ENCODE data around the gene PCDH7.

Gene PCDH7

DNA sequence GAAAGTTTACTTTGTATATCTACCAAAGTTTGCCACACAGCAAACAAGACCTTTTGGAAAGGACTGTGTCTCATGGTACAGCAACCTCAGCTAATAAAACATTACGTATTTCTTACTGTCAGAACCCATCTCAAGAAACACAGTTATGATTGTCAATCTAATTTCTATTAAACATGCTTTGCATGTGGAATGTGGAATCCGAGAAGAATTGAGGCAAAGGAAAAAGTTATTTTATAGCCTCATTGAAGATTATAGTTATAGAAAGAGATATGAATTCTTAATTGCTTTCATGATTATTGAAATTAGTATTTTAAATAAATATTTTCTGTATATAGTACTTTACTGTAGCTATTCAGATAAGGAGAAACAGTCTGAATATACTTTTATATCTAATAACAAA, 5.4 kb downstream of the PCDH7 start:
- DNase-seq (ENCODE audit: low read depth in 2 of 2), result no peak

DNA sequence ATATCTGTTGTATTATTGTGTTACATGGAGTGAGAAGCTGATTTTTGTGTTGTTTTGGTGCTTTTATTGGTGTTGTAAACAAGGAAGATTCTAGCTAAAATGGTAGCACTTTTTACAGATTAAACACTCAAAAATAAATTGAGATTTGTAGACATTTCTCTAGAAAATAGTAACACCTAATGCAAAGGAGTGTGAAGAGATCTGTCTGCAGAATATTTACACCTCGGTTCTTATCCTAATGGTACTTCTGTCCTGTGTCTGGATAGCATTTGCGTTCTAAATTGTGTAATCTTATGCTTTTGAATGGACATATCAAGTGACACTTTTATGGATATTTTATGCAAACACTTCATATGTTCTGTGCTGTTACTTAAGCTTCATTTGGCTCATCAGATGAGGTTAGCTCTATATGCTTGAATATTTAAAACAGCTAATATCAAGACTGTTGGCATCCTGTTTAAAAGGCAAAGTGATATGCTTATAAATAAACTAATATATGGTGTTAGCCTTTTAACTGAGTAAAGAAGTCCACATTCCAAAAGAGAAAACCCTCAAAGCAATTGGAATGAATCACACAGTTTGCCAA, 6.0 kb downstream of the PCDH7 start:
- no peak for DNase-seq (ENCODE audit: low read depth in 2 of 2)

DNA sequence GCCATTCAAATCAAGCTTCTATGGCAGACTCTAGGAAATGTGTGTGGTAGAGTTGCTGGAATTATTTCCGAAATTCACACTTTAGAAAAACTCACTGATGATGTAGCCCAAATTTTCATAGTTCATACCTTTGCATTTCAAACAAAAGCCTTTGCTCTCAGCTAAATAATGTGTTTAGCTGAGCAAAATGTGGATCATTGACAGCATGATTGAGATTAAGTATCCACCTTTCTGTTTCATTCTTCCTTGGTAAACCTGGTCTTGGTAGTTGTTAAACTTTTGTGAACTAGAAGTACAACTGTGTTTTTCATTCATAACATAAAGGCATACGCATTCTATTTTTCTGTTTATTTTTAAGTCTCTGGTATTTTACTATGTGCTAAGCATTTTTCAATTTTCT, 7.2 kb downstream of the PCDH7 start:
- DNase-seq (ENCODE audit: low read depth in 2 of 2), result no peak

DNA sequence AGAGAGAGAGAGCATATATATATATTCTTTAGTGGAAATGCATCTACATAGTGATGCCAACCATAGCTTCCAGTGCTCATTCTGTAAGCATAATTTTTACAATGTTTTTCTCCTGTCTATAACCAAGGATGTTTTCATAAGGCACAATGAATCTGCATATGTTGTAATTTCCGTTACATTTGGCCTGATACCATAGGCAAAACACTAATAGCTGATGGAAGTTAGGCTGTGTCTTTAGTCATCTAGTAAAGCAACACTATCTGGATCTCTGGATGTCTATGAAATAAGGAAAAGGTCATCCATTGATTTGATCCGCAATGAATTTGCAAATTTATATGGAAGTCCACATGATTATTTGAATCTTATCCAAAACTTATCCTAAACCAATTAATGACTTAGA, 8.1 kb downstream of the PCDH7 start:
- DNase-seq (ENCODE audit: low read depth in 2 of 2), result no peak

DNA sequence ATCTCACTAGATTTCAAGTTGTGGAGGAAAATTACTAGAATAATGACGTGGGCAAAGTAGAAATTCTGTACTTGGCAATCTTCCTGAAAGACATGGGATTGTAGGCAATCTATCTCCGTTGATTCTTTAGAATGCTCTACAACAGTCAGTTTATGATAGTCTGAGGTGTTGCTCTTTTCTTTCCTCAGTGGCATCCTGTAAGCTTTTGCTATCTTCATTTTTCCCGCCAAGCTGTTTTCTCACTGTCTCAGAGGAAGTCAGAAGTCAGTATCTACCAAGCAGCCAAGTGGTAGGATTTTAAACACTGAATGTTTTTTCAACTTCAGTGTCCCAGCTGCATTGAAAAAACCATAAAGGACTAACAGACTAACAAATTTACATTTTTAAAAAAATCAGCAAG, 23.7 kb downstream of the PCDH7 start:
- no peak for DNase-seq (ENCODE audit: low read depth in 2 of 2)

DNA sequence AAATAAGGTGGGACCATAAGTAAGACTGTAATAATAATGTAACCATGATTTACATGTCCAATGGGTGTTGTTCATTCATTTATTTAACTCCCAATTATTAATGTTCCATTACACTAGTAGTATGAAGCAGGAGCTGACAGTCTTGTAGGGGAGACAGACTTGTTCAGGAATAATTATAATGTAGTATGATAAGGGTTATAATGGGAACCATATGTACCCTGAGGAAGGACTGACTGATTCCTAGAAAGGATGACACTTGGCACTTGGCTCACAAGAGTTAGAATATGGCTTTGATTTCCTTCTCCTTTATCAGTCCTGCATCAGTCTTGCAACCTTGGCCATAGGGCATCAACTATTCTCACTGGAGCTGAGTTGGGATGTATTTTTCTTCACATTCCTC, 24.2 kb downstream of the PCDH7 start:
- DNase-seq (ENCODE audit: low read depth in 2 of 2), result no peak

DNA sequence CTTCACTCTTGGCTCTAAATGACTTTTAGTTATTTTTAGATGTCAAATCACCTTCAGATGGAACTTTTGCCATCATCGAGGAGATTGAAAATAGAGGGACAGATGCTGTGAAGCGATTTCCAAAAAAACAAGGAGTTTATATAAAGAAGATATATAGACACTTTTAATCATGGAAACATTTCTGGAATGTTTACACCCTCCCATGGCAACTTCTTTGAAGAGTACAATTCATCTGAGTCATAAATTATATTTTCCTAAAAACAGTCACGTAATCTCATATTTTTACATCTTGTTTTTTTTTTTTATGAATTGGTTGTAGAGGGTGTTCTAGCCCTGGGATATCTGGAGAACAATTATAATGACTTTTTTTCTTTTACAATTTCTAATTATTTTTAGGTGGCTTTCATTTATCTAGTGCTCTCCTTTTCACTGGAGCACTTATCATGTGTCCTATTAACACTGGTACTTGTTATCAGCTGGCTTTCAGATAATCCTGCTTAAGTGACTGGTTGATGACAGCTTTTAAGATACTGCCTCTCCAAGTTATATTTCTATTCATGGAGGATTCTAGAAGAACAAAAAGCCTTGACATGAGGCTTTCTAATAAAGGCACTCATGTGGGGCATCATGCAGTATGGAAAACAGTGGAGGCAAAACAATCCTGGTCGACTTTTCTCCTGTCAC, 24.9 kb downstream of the PCDH7 start:
- DNase-seq (ENCODE audit: low read depth in 2 of 2), result no peak

DNA sequence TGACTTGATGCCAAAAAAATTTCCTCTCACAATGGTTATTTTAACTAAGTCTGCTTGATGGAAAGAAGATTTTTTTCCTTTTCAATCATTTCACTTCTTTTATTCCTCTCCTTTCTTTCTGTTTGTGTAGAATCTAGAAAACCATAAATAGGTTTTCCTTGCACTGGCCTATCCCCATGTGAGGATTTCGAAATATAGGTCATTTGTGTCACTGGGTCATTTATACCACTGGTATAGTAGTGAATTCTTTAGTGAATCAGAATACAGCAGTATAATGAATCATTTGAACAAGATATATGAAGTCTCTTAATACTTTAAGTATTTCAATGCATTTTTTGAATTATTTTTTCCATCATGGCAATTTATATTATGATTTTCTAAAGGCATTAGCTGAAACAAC, 26.6 kb downstream of the PCDH7 start:
- DNase-seq (ENCODE audit: low read depth in 2 of 2), result no peak

DNA sequence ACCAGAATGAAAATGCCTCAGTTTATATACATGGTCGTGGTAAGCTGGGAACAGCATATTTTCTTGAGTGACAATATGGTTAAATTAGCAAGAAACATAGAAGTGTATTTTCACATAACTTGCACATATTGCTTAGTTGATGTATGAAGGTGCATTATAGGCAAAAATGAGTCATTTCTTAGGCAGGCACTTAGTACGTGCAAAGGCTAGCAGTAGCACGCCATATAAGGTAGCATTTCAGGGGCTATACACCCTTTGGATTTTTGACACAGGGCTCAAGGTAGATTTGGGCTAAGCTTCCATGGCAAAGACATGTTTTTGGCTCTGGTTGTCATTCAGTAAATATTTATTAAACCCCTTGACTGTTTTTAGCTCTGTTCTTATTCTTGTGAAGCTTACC, 33.1 kb downstream of the PCDH7 start:
- DNase-seq (ENCODE audit: low read depth in 2 of 2), result no peak

DNA sequence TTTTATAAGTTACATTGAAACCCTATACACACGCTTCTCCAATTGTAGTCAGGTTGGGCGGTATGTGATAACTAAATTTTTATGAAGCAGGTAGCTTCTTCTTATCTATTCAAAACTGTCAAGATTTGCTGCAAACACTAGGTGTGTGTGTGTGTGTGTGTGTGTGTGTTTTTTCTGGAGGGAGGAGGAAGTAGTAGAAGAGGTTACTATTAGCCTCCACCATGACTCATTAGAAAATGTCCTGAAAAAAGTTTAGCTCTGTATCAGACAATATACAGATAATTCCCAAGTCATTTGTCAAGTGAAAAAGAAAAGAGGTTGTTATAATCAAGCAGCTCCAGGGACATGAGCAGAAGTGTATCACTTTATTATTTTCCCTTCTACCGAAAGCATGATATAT, 33.9 kb downstream of the PCDH7 start:
- DNase-seq (ENCODE audit: low read depth in 2 of 2), result no peak

DNA sequence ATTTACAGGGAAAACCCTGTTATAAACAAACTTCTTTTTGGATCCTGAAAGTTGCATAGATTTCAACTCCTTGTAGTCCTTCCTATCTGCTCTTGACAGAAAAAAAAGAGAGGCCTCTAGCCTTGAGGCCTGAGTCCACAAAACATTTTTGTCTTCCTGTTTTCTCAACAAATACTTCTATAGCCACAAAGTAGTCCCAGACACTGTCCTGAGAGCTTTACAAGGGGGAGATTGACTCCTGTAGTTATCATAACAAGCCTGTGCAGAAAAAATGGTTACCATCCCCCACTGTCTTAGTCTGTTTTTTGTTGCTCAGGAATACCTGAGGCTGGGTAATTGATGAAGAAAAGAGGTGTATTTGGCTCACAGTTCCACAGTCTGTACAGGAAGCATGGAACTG, 35.2 kb downstream of the PCDH7 start:
- DNase-seq (ENCODE audit: low read depth in 2 of 2), result no peak

DNA sequence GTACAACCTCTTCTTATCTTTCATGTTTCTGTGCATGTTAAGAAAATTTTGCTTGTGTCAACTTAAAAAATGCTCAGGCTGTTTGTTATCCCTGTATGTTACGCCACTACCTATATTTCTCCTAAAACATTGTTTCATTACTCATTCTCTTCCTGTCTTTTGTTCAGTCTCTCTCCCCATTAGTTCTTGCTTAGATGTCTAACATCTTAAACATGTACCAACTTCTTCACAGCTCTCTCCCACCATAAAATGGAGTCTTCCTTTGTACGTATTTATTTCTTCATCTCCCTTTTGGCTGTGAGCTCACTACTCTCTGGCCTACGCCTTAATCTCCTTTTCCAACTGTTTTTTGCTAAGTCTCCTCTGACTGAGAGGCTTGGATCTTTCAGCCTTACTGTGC, 36.4 kb downstream of the PCDH7 start:
- DNase-seq (ENCODE audit: low read depth in 2 of 2), result no peak

DNA sequence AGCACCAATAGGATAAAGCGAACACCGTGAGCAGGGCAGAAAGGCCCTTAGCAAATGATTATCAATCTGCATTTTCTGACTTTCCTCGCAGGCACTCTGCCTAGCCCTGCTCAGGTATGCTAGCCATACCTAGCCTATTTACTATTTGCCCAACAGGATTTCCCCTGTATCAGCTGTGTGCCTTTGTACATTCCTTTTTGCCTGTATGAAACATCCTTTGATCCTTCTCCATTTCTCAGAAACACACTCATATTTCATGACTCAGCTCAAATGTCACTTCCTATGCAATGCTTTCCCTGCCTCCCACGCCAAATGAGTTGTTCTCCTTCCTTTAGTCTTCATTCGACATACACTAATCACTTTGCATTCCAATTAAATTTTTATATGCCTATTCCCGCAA, 37.2 kb downstream of the PCDH7 start:
- DNase-seq (ENCODE audit: low read depth in 2 of 2), result no peak

DNA sequence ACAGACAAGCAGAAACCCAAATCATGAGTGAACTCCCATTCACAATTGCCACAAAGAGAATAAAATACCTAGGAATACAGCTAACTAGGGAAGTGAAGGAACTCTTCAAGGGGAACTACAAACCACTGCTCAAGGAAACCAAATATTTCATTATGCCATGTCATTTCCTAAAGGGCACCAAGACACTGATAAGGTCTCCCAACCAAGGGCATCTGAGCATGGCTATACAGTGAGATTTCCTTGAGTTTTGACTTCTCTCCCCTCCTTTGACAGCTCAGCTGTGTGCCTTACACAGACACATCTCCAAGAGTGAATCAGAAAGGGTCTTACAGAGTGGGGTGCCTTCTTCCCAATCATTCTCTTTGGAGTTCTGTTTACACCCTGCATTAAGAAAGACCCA, 40.4 kb downstream of the PCDH7 start:
- no peak for DNase-seq (ENCODE audit: low read depth in 2 of 2)

DNA sequence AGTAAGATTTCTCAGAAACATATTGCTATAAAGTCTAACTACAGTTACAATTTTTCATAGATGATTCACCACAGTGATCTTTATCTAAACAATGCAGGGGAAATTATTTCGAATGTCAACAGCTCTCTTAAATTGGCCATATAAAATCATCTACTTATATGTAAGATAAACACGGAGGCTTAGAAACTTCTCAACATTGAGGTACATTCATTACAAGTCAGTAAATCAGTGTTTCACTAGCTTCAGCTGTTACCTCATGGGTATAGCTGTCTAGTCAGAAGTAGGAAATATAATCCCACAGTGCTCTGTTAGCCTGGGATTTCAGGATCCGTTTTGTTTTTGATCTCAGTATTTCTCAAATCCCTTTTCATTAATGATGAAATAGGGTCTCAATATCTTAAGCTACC, 43.2 kb downstream of the PCDH7 start:
- no peak for DNase-seq (ENCODE audit: low read depth in 2 of 2)

DNA sequence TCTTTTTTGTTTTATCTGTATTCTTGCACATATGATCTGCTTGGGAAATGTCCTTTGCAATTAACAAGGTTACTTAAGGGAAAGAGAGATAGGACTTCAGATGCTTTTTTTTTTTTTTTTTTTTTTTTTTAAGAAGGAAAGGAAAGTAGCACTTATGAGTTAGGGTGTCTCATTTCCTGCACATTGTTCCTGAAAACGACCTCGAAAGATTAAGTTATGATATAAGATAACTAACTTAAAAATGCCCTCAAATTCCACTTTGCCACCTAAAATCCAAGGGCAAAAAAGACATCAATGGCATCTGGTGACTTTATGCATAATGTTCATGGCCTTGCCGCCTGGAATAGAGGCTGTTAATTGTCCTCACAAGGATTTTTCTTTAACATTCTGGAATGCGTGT, 44.9 kb downstream of the PCDH7 start:
- DNase-seq (ENCODE audit: low read depth in 2 of 2), result no peak

DNA sequence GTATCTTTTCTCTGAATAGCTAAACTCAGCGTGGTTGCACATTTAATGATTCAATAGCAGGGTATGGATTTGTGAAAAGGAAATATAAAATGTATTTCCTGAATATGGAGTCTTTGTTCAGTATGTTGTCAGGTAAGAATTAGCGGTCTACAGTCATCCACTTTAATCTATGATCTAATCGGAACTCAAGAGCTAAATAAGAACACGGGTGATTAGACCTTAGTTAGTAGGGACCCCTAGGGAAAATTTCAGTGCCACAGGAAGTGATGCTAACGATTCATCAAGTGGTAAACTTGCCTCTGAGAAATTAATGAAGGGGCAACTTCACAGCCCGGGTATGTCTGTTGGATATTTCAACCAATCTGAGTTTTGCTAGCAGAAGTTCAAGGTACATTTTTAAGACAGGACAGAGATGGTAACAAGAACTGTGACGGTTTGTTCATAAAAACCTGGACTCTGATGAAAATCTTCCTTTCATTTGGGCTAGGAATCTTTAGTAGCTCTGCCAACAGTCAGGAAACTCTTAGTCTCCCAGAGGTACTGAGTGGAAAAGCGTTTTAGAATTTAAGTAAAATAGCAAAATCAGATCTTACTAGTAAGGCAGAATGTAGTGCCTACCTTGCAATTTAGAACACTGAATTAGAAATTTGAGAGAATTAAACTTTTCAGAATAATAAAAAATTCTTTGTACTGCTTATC, 47.1 kb downstream of the PCDH7 start:
- no peak for DNase-seq (ENCODE audit: low read depth in 2 of 2)

DNA sequence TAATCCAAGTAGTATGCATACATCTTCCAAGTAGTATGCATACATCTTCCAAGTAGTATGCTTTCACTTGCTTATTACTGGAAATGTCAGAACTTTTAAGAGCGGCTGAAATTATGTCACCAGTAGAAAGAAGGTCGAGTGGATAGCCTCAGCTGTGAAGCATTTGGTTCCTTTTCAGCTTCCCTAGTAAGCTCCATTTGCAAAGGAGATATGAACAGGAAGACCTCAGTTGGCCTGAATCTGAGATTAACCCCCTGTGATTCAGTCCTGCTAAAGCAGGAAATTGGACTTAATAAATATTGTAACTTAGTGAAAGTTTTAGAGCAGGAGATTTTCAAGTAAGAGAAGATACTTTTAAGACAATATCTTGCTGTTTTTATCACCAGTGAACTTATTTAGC, 48.1 kb downstream of the PCDH7 start:
- no peak for DNase-seq (ENCODE audit: low read depth in 2 of 2)

DNA sequence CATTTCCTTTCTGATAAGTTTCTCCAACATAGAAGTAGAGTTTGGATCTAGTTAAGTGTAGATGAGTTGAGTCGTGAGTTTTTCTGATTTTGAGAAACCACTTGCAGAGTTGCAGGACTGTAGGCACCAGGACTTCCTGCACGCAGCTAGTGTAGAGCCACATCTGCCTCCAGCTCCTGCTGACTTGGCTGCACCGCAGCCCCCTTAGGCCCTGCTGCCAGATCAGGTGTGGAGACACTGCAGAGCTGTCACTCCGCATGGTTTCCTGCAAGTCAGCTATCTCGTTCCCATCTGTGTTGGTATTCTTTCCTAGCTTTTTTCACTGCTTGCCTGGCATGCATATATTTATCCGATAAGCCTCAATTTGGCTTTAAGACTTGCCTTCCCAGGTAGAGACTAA, 48.9 kb downstream of the PCDH7 start:
- DNase-seq (ENCODE audit: low read depth in 2 of 2), result no peak

DNA sequence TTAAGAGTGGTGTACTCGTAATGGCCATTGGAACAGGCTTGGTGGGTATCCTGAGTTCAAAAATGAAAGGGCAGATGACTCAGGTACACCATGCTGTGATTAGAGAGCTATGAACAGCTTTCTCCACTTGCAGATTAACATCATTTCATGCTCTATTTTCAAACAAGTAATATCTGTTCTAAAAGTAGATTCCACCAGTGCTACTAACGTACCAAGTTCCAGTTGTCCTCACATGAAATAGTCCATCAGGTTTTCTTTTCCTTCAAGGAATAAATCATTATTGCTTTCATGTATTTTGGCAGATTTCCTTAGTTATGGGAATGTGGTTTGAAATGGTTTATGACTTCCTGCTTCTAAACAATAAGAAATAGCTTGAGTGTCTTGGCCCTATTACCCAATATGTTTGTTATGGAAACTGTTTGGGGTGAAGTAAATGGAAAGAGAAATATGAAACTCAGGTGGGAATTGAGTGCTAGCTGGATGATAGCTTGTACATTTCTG, 49.9 kb downstream of the PCDH7 start:
- no peak for DNase-seq (ENCODE audit: low read depth in 2 of 2)

DNA sequence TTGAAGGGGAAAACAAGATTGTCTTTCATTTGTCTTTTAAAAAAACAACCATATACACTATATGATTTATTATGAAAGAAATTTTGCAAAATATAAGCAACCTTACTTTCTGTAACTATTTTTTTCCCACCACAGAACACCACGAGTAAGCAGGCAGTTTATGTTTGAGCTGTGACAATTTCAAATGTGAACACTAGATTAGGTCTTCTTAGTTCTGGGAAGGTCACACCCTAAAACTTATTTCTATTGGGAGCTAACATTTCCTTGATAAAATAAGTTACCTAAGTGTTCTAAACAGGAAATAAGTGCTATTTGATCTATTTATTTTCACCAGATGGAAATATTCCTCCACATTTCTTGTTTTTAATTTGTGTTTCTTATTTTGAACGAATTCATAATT, 50.6 kb downstream of the PCDH7 start:
- no peak for DNase-seq (ENCODE audit: low read depth in 2 of 2)

DNA sequence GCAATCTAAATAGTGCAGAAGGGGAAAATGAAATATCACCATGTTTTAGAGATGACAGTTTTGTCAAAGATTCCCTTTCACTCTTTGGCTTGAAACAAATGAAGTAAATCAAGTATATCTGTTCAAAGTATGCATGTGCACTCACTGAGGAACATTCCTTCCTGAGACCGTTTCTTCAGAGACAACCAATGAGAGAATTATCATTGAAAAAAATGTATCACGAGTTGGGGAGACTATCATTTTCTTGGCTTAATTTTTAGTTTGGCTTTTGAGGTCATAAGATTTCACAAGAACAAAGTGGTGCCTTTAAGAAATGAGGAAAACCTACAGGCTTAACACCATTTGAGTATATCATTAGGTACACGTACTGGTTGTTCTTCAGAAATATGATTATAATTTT, 56.3 kb downstream of the PCDH7 start:
- no peak for DNase-seq (ENCODE audit: low read depth in 2 of 2)

DNA sequence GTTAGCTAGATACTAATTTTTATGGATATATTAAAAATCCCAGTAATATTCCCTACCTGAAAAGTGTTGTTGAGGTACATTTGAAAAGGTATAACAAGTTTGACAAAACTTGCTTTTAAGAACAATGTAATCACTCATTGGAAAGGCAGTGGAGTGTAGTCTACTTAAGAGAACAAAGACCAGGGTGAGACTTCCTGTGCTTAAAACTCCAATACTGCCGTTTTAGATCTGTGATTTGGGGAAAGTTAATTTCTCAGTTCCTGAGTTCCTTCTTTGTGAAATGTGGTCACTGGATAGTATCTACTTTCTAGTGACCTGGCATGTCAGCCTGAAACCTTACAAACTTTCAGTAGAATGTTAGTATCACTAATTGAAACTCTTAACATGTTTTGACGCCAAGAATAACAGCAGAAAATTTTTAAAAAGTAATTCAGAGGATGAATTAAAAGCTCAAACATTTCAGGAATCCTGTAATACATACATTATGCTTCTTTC, 56.8 kb downstream of the PCDH7 start:
- no peak for DNase-seq (ENCODE audit: low read depth in 2 of 2)

Data from stimulated activated CD4-positive, alpha-beta T cell treated with anti-CD3 and anti-CD28 coated beads, Interleukin-1b, Interleukin-23, amount 100 ng/mL, for 1 hour (primary cell).